Ammon's horn (tissue), 1 donor: Measurements from ENCODE around the gene ZSCAN22.
"Not testable (repeated sequence)": the region's sequence is repeated elsewhere in the genome, so short reads cannot be mapped to it uniquely, and the experiment has no call there.

Experiments used
- DNase-seq: peaks from one replicate; pipeline ENCODE4 v3.0.0-alpha.2; 2016; ENCODE audit warnings: low spot score

The ZSCAN22 gene

GRCh38 chr19:58374200-58374599 is 47.4 kb downstream of the ZSCAN22 start:
- DNase-seq, result no peak

- not testable (repeated sequence) for DNase-seq
Measured at GRCh38 chr19:58376724-58377123, 49.9 kb downstream of the ZSCAN22 start.

- DNase-seq, result no peak
Measured at GRCh38 chr19:58379246-58379645, 52.5 kb downstream of the ZSCAN22 start.

GRCh38 chr19:58380037-58380661 is 53.4 kb downstream of the ZSCAN22 start:
- no peak for DNase-seq

GRCh38 chr19:58380662-58381459 is 54.1 kb downstream of the ZSCAN22 start, which contains the start of gene ZNF837:
Gene ZNF837 (minus strand): TSS chr19:58381030. CDS start chr19:58369332, 11,698 bp downstream.
- peak; percentile 100 for DNase-seq

GRCh38 chr19:58381460-58382212 is 54.8 kb downstream of the ZSCAN22 start:
- DNase-seq, result no peak

- DNase-seq, result no peak
Measured at GRCh38 chr19:58382997-58383603, 56.3 kb downstream of the ZSCAN22 start.

GRCh38 chr19:58385313-58385890 is 58.6 kb downstream of the ZSCAN22 start:
- DNase-seq, result no peak

- DNase-seq, result no peak
Measured at GRCh38 chr19:58385891-58386575, 59.2 kb downstream of the ZSCAN22 start.

GRCh38 chr19:58386576-58387337 is 60.0 kb downstream of the ZSCAN22 start, which contains the start of gene RPS5:
Gene RPS5 (plus strand): TSS chr19:58387269. CDS start chr19:58388138, 869 bp downstream.
- DNase-seq, result peak; percentile 99

GRCh38 chr19:58387338-58388174 is 60.8 kb downstream of the ZSCAN22 start:
- no peak for DNase-seq

GRCh38 chr19:58388175-58388526 is 61.4 kb downstream of the ZSCAN22 start:
- no peak for DNase-seq
